WTC11 (cell line): Measurements from ENCODE around the gene BICD1. TPM values are rescaled to one million over a fixed set of nuclear protein-coding genes. Genes with fewer than 3 reads are reported as not detected.

Source experiments
- ATAC-seq: fragments of 200-7000 bp; cut with Tn5 transposase; 2 replicates; pipeline ENCODE4 v1.10.0; 2021; ENCODE audit warnings: mild to moderate bottlenecking, moderate library complexity
- CTCF ChIA-PET: fragments of 300-600 bp; sonication (Branson Sonifier 250); formaldehyde crosslinking; loops from one replicate; lab custom pipeline; 2021; ENCODE audit warnings: antibody characterized with exemption; lab: Charles Lee
- POLR2A ChIA-PET: fragments of 350-600 bp; sonication (Branson Sonifier 250); formaldehyde crosslinking; loops from one replicate; lab custom pipeline; 2021; ENCODE audit warnings: antibody characterized with exemption; lab: Charles Lee
- DNase-seq: peaks from one replicate; pipeline ENCODE4 v3.0.0; 2021; ENCODE audit warnings: low spot score
- H3K27ac Mint-ChIP-seq: 2 replicates; pipeline ENCODE4 v1.8.0; 2021; ENCODE audit warnings: mixed read lengths
- H3K27me3 Mint-ChIP-seq: 2 replicates; pipeline ENCODE4 v1.8.0; 2021; ENCODE audit warnings: low read depth, mild to moderate bottlenecking, moderate library complexity, mixed read lengths
- H3K36me3 Mint-ChIP-seq: 2 replicates; pipeline ENCODE4 v1.8.0; 2021; ENCODE audit warnings: mixed read lengths
- H3K4me1 Mint-ChIP-seq: 2 replicates; pipeline ENCODE4 v1.8.0; 2022; ENCODE audit warnings: mixed read lengths
- H3K4me3 Mint-ChIP-seq: 2 replicates; pipeline ENCODE4 v1.8.0; 2021; ENCODE audit warnings: mild to moderate bottlenecking, moderate library complexity, mixed read lengths
- H3K9me3 Mint-ChIP-seq: 2 replicates; pipeline ENCODE4 v1.8.0; 2021; ENCODE audit warnings: mixed read lengths
- AFF4 ChIP-seq: sonication (generic); formaldehyde crosslinking; IDR thresholded peaks from 2 replicates; pipeline ENCODE4 v1.8.1; 2023; ENCODE audit warnings: mild to moderate bottlenecking, missing genetic modification reagents, borderline replicate concordance
- ATF6 ChIP-seq: sonication (generic); formaldehyde crosslinking; IDR thresholded peaks from 2 replicates; pipeline ENCODE4 v1.8.1; 2023; ENCODE audit warnings: mild to moderate bottlenecking, missing genetic modification reagents
- IRF1 ChIP-seq: sonication (generic); formaldehyde crosslinking; IDR thresholded peaks from 2 replicates; pipeline ENCODE4 v1.8.0; 2023; ENCODE audit warnings: missing genetic modification reagents
- IRF2 ChIP-seq: sonication (generic); formaldehyde crosslinking; IDR thresholded peaks from 2 replicates; pipeline ENCODE4 v1.8.0; 2022; ENCODE audit warnings: low read depth, missing genetic modification reagents, borderline replicate concordance
- JAZF1 ChIP-seq: fragments of 250-450 bp; sonication (Bioruptor Pico); IDR thresholded peaks from 2 replicates; pipeline ENCODE4 v1.9.0; 2021; ENCODE audit warnings: moderate library complexity, mild to moderate bottlenecking, inconsistent platforms
- MLX ChIP-seq: sonication (generic); formaldehyde crosslinking; IDR thresholded peaks from 2 replicates; pipeline ENCODE4 v1.8.1; 2023; ENCODE audit warnings: mild to moderate bottlenecking, missing genetic modification reagents, moderate library complexity
- MXD4 ChIP-seq: fragments of 250-450 bp; sonication (Bioruptor Pico); IDR thresholded peaks from 2 replicates; pipeline ENCODE4 v1.8.0; 2021; ENCODE audit warnings: mild to moderate bottlenecking, moderate library complexity, borderline replicate concordance
- NFATC4 ChIP-seq: fragments of 250-450 bp; sonication (Bioruptor Pico); IDR thresholded peaks from 2 replicates; pipeline ENCODE4 v1.9.0; 2021; ENCODE audit warnings: mild to moderate bottlenecking
- NR2C2 ChIP-seq: sonication (generic); formaldehyde crosslinking; IDR thresholded peaks from 2 replicates; pipeline ENCODE4 v1.8.0; 2022; ENCODE audit warnings: mild to moderate bottlenecking, missing genetic modification reagents
- SMAD3 ChIP-seq: sonication (generic); formaldehyde crosslinking; IDR thresholded peaks from 2 replicates; pipeline ENCODE4 v1.8.0; 2022; ENCODE audit warnings: missing genetic modification reagents, mild to moderate bottlenecking, borderline replicate concordance
- TCF7 ChIP-seq: sonication (generic); formaldehyde crosslinking; IDR thresholded peaks from 2 replicates; pipeline ENCODE4 v1.8.0; 2022; ENCODE audit warnings: mild to moderate bottlenecking, low read depth, missing genetic modification reagents, moderate library complexity
- TP53 ChIP-seq: sonication (generic); formaldehyde crosslinking; IDR thresholded peaks from 2 replicates; pipeline ENCODE4 v1.8.1; 2023; ENCODE audit warnings: mild to moderate bottlenecking, missing genetic modification reagents
- ZBTB21 ChIP-seq: sonication (generic); formaldehyde crosslinking; IDR thresholded peaks from 2 replicates; pipeline ENCODE4 v1.8.1; 2023; ENCODE audit warnings: mild to moderate bottlenecking, missing genetic modification reagents, borderline replicate concordance
- ZBTB43 ChIP-seq: sonication (generic); formaldehyde crosslinking; IDR thresholded peaks from 2 replicates; pipeline ENCODE4 v1.8.1; 2023; ENCODE audit warnings: mild to moderate bottlenecking, missing genetic modification reagents
- ZNF317 ChIP-seq: sonication (generic); formaldehyde crosslinking; IDR thresholded peaks from 2 replicates; pipeline ENCODE4 v1.8.1; 2023; ENCODE audit warnings: low read depth, mild to moderate bottlenecking, moderate library complexity, missing genetic modification reagents, borderline replicate concordance
- ZNF416 ChIP-seq: fragments of 250-450 bp; sonication (Bioruptor Pico); IDR thresholded peaks from 2 replicates; pipeline ENCODE4 v1.9.0; 2021; ENCODE audit warnings: mild to moderate bottlenecking, inconsistent platforms
- ZNF425 ChIP-seq: fragments of 250-450 bp; sonication (Bioruptor Pico); conservative IDR thresholded peaks from 2 replicates; pipeline ENCODE4 v1.9.0; 2021; ENCODE audit warnings: mild to moderate bottlenecking
- total RNA-seq: library from RNA; stranded (reverse); gene quantifications from 3 replicates; pipeline ENCODE4 v1.2.3, GENCODE V29; 2021

BICD1 gene
- total RNA-seq, 1 experiment from 2014 or later = 69.4 TPM

- H3K4me1 Mint-ChIP-seq = peaks cover 26% of the 10 kb centered on the region
- TF ChIP-seq ATF6 (CRISPR knock-in tag) (no peak), NR2C2 (CRISPR knock-in tag) (no peak), ZNF317 (no peak), AFF4 (no peak), SMAD3 (CRISPR knock-in tag) (no peak), IRF2 (no peak), ZBTB43 (CRISPR knock-in tag) (no peak), IRF1 (CRISPR knock-in tag) (no peak), ZNF416 (no peak), TP53 (CRISPR knock-in tag) (no peak), ZNF425 (CRISPR knock-in tag) (no peak), NFATC4 (CRISPR knock-in tag) (no peak), MLX (CRISPR knock-in tag) (no peak)
- peaks cover 18% of the 10 kb centered on the region for H3K36me3 Mint-ChIP-seq
- H3K9me3 Mint-ChIP-seq = peaks cover 18% of the 10 kb centered on the region
- ATAC-seq (no peak), DNase-seq (no peak)
- H3K4me3 Mint-ChIP-seq = no peak overlapping the region
- POLR2A ChIA-PET = no interaction called here
- H3K27me3 Mint-ChIP-seq = no peaks in the 10 kb centered on the region
- no peak overlapping the region for H3K27ac Mint-ChIP-seq
- CTCF ChIA-PET = no interaction called here
These were observed 34.5 kb upstream of the BICD1 start for GRCh38 chr12:32072102-32072501.

GRCh38 chr12:32074432-32074831 lies 32.2 kb upstream of the BICD1 start:
- peak; percentile 36 for ATAC-seq
- ChIA-PET CTCF (interaction anchor here (1.5 to 1.9 kb wide), 2 partner anchors 14 to 421 kb away, joined by 4 to 6 read pairs; no protein-coding TSS in a partner anchor), POLR2A (interaction anchor here (0.6 kb wide), 2 partner anchors 22 to 250 kb away, joined by 6 to 7 read pairs; no protein-coding TSS in a partner anchor)
- peaks cover 18% of the 10 kb centered on the region for H3K36me3 Mint-ChIP-seq
- peaks cover 23% of the 10 kb centered on the region for H3K9me3 Mint-ChIP-seq
- no peaks in the 10 kb centered on the region for H3K27me3 Mint-ChIP-seq
- peaks cover 37% of the 10 kb centered on the region for H3K4me1 Mint-ChIP-seq
- no peak overlapping the region; the same call in 1 of the 2 replicates for H3K27ac Mint-ChIP-seq
- no peak for DNase-seq
- TF ChIP-seq JAZF1 (CRISPR knock-in tag) (no peak), NR2C2 (CRISPR knock-in tag) (no peak), MXD4 (CRISPR knock-in tag) (no peak), ZBTB43 (CRISPR knock-in tag) (no peak), IRF2 (no peak), ZBTB21 (CRISPR knock-in tag) (no peak), TCF7 (CRISPR knock-in tag) (no peak)
- no peak overlapping the region for H3K4me3 Mint-ChIP-seq
